HK-2 (cell line): ENCODE results near the gene LARP4.

ENCODE experiments used
- DNase-seq: peaks from one replicate; pipeline ENCODE4 v3.0.0-alpha.2; 2018; ENCODE audit not compliant: unreplicated experiment

The LARP4 gene

DNA sequence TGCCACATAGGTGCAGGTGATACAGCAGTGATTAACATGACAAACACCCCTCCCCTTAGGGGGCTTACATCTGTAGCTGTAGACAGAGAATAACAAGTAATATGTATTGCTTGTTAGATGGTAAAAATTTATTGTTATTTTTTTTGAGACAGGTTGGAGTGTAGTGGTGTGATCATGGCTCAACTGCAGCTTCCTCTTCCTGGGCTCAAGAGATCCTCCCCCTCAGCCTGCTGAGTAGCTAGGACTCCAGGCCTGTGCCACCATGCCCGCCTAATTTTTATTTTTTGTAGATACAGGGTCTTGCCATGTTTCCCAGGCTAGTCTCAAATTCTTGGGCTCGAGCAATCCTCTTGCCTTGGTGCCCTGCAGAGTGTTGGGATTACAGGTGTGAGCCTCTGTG, 123.9 kb downstream of the LARP4 start:
- no peak for DNase-seq

DNA sequence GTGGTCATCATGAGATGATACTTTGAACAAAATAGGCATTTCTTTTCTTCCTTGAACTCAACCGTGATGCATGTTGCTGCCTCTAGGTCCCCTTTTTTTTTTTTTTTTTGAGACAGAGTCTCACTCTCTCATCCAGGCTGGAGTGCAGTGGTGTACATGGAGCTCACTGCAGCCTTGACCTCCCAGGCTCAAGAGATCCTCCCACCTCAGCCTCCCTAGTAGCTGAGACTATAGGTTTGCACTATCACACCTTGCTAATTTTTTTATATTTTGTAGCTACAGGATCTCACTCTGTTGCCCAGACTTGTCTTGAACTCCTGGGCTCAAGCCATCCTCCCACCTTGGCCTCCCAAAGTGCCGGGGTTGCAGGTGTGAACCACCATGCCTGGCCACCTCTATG, 124.7 kb downstream of the LARP4 start:
- no peak for DNase-seq

DNA sequence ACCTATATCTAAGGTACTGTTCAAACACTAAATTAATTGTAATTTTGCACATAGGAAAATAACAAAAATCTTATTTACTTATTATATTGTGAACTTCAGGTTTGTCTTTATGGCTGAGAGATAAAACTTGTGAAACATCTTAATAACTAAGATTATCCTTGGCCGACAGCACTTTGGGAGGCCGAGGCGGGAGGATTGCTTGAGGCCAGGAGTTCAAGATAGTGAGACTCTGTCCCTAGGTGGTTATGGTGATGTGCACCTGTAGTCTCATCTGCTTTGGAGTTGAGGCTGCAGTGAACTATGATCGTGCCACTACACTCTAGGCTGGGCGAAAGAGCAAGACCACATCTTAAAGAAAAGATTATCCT, 126.7 kb downstream of the LARP4 start:
- no peak for DNase-seq

DNA sequence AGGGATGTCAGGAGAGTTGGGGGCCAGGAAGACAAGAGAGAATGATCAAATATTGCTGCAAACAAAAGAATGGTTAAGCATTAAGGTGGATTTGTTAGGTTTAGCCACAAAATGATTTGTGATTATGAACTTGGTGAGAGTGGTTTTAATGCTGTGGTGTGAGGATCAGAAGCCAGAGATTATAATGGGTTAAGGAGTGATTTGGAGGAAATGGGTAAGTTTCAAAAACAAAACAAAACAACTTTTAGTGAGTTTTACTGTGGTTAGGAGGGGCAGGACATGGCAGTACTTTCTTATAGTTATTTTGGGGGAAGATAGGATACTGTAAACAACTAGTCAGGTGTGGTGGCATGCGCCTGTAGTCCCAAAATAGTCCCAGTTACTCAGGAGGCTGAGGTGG, 128.1 kb downstream of the LARP4 start:
- no peak for DNase-seq

DNA sequence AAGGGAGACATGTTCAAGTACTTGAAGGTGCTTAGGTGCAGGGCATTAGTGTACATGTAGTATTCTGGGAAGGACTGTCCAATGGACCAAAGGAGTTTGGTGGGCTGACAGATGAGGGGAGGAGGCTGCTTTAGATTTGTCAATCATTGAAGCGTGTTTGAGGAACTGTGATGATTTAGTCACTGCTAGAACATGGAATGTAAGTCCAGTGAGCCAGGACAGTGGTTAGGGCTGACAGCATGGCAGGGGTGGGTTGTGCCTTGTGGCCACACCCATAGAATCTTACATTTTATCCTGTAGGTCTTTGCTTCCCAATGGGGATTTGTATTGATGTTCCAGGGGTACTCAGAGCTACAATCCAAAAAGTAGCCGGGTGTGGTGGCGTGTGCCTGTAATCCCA, 128.7 kb downstream of the LARP4 start:
- DNase-seq: no peak
